Pancreas (tissue), 10 donors: ENCODE measurements around the gene SULT1A2. TPM values are rescaled to one million over a fixed set of nuclear protein-coding genes. Genes with fewer than 3 reads are reported as not detected.
A peak's percentile ranks its signal among the peaks of the same experiment; 100 is the strongest.
"Not testable (repeated sequence)": the region's sequence is repeated elsewhere in the genome, so short reads cannot be mapped to it uniquely, and the experiment has no call there.

ENCODE experiments used
- ATAC-seq, 4 donors: fragments of 200-7000 bp; cut with Tn5 transposase; one replicate each; pipeline versions ENCODE4 v1.8.0 to v1.9.1; 2020; ENCODE audit warnings: mild to moderate bottlenecking in 4 of 4, moderate library complexity in 4 of 4
- DNase-seq, 6 donors: peaks; one replicate each; pipeline ENCODE4 v3.0.0-alpha.2; 2020
- FAIRE-seq: peaks from 2 replicates; lab custom pipeline; 2012; peaks lifted over from hg19 to GRCh38; lab: Jason Lieb, UNC
- H3K27ac ChIP-seq, 4 donors: fragments of 200-600 bp; sonication (generic); 1 replicate in 3 of 4; 2 replicates in 1 of 4; pipeline versions ENCODE4 v1.5.0 to v1.8.0; 2020
- H3K27me3 ChIP-seq, 4 donors: fragments of 200-600 bp; one replicate each; pipeline ENCODE4 v1.8.0; 2021
- H3K36me3 ChIP-seq, 3 donors: fragments of 200-600 bp; sonication (generic) in 1 of 3; one replicate each; pipeline versions ENCODE4 v1.5.0 to v1.8.0; 2020 to 2021
- H3K4me1 ChIP-seq, 3 donors: fragments of 200-600 bp; one replicate each; pipeline ENCODE4 v1.8.0; 2021
- H3K4me3 ChIP-seq, 4 donors: fragments of 200-600 bp; sonication (generic) in 2 of 4; one replicate each; pipeline versions ENCODE4 v1.5.0 to v1.8.0; 2020 to 2021
- H3K9me3 ChIP-seq, 4 donors: fragments of 200-600 bp; one replicate each; pipeline ENCODE4 v1.8.0; 2021
- WGBS, 2 donors: extraction: QIAGEN DNeasy Blood & Tissue Kit; methylation state at CpG; one replicate each; pipeline ENCODE4 v1.1.7; 2013; 5-methylcytosine and 5-hydroxymethylcytosine counted together
- intact Hi-C, 3 donors: fragments of 100-400 bp; cut with DNase I; formaldehyde crosslinking; loops; one replicate each; pipeline versions ENCODE4 v1.11.1 to v1.14.2; 2022
- polyA plus RNA-seq, 2 donors: library from polyadenylated mRNA; stranded (reverse); fragments of 200-250 nt; gene quantifications; one replicate each; pipeline ENCODE4 v1.2.3, GENCODE V29; 2013
- total RNA-seq, 6 donors: library from RNA; stranded (reverse); fragmentation: NEBNext Ultra II Directional in 4 of 6; extraction: Animal tissue kit (Norgen Biotek cat#: 25700) in 4 of 6; gene quantifications; one replicate each; pipeline versions ENCODE4 v1.2.1 to v1.2.4, GENCODE V29; 2021 to 2023
- TF ChIP-seq, protein P1 (sequence below), 4 donors: fragments of 200-600 bp; sonication (generic) in 3 of 4; IDR thresholded peaks; one replicate each; pipeline versions ENCODE4 v1.5.0 to v1.8.0; 2021; ENCODE audit warnings: antibody characterized with exemption in 4 of 4
- donor health status: healthy with polysubstance abuse.
- donor health status: DM: no; HTN: no; CAD: no; lungs with moderate emphysema.
- donor health status: DM: no; HTN: no; CAD: no.
- donor health status: control.
- donor health status: control.
- donor health status: Bipolar disorder and iron deficiency.
- donor health status: DM: yes; HTN: yes; CAD: no.
- donor health status: DM: no; HTN: no; CAD: no.
- donor health status: DM: no; HTN: no; CAD: no.
- donor health status: DM: yes; HTN: yes; CAD: no.

SULT1A2 gene
- total and polyA plus RNA-seq, 8 donors = 0.41 to 6.0 (median 1.4) TPM

DNA sequence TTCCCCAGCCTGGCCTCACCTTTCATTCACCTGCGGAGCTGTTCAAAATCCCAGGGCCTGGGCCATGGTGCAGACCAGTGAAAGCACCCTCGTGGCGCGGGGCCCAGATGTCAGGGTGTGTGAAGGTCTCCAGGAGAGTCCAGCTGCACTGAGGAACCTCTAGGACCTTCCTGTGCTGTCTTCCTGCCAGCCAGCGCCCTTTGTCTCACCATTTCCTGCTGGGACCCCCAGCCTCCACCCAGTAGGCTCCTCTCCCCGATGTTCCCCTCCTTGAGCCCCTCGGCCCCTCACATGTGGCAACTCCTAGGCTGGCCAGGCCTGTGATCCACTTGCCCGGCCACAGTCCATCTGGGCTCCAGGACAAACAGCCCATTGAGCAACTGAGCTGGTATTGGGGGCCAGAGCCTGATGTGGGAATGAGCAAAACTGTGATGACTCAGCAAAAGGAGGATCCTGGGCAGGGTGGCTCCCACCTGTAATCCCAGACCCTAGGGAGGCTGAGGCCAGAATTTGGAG lies 677 bp downstream of the SULT1A2 start:
- 37 to 56% methylated on average over 8 of the region's 8 CpGs for WGBS, 2 donors
- peak; percentile 70 to 86 (median 78) for DNase-seq
- Histone ChIP-seq H3K9me3 (no peaks in the 10 kb centered on the region), H3K4me1 (peaks cover 0 to 8% (median 6%) of the 10 kb centered on the region in 3 donors), H3K27me3 (no peaks in the 10 kb centered on the region), H3K4me3 (no peak overlapping the region), H3K36me3 (no peaks in the 10 kb centered on the region), H3K27ac (peak overlapping the region; percentile 12 to 77 (median 67))
- TF ChIP-seq, protein P1, sequence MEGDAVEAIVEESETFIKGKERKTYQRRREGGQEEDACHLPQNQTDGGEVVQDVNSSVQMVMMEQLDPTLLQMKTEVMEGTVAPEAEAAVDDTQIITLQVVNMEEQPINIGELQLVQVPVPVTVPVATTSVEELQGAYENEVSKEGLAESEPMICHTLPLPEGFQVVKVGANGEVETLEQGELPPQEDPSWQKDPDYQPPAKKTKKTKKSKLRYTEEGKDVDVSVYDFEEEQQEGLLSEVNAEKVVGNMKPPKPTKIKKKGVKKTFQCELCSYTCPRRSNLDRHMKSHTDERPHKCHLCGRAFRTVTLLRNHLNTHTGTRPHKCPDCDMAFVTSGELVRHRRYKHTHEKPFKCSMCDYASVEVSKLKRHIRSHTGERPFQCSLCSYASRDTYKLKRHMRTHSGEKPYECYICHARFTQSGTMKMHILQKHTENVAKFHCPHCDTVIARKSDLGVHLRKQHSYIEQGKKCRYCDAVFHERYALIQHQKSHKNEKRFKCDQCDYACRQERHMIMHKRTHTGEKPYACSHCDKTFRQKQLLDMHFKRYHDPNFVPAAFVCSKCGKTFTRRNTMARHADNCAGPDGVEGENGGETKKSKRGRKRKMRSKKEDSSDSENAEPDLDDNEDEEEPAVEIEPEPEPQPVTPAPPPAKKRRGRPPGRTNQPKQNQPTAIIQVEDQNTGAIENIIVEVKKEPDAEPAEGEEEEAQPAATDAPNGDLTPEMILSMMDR (IDR thresholded peaks at IDR 0.05) = no peak
- no peak for FAIRE-seq
- peak; percentile 33 to 83 (median 70) for ATAC-seq
- intact Hi-C loops = no loop called here

- H3K27ac ChIP-seq, H3K27me3 ChIP-seq, intact Hi-C loops, H3K4me3 ChIP-seq, FAIRE-seq, ATAC-seq, H3K9me3 ChIP-seq, H3K36me3 ChIP-seq, H3K4me1 ChIP-seq: not testable (repeated sequence)
- peak in 1 of 6 donors; percentile 33 for DNase-seq
- 95 to 97% methylated on average over 5 to 6 of the region's 6 CpGs for WGBS, 2 donors
These were observed 1.4 kb downstream of the SULT1A2 start for GRCh38 chr16:28595451-28595850.

DNA sequence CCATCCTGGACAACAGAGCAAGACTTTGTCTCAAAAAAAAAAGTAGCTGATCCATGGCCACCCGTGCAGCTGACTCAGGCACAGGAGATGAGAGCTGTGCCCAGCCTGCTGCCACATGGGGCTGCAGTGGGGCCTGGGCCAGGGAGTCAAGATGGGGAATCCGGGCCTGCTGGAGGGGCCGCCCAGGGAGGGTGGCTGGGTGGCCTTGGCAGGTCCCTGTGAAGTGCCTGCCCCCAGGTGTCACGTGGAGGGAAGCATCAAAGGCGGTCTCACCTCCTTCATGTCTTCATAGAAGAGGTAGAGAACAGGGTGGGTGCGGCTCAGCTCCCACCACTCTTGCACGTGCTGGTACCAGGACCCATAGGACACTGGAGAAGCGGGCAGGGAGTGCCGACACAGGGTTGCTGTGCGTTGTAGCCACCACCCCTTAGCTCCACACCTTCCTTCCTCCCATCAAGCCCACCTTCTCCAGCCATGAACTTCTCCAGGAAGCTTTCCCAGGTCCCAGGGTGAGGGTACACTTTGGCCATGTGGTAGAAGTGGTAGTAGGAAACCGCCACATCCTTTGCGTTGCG lies 3.8 kb downstream of the SULT1A2 start:
- H3K27me3 ChIP-seq = no peaks in the 10 kb centered on the region
- H3K4me3 ChIP-seq = no peak overlapping the region
- H3K4me1 ChIP-seq = peaks cover 0 to 8% (median 6%) of the 10 kb centered on the region in 3 donors
- intact Hi-C loops = no loop called here
- DNase-seq = no peak
- H3K9me3 ChIP-seq = no peaks in the 10 kb centered on the region
- 86 to 90% methylated on average over 13 of the region's 13 CpGs for WGBS, 2 donors
- no peak overlapping the region for H3K27ac ChIP-seq
- peaks cover 0 to 24% (median 3%) of the 10 kb centered on the region in 3 donors for H3K36me3 ChIP-seq
- no peak for ATAC-seq
- FAIRE-seq = no peak
- TF ChIP-seq, protein P1 (IDR thresholded peaks at IDR 0.05) = no peak

DNA sequence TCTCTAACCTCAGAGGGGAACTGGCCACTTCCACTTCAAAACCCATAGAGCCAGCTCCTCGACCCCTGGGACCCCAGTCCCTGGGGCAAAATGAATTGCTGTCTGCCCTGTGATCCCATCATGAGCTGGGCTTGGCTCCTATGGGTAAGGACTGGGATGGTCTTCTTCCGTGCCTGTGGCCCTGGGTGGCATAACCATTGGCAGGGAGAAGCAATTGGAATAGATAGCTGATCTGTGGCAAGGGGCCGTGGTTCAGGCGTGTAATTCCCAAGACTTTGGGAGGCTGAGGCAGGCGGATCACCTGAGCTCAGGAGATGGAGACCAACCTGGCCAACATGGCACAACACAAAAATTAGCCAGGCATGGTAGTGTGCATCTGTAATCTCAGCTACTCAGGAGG lies 4.3 kb downstream of the SULT1A2 start:
- no peaks in the 10 kb centered on the region for H3K9me3 ChIP-seq
- H3K4me3 ChIP-seq = no peak overlapping the region
- no peak for DNase-seq
- H3K27ac ChIP-seq = no peak overlapping the region
- intact Hi-C loops = no loop called here
- no peak for ATAC-seq
- H3K27me3 ChIP-seq = no peaks in the 10 kb centered on the region
- 93% methylated on average over 5 of the region's 5 CpGs for WGBS, 2 donors
- peaks cover 0 to 8% (median 6%) of the 10 kb centered on the region in 3 donors for H3K4me1 ChIP-seq
- no peak for FAIRE-seq
- H3K36me3 ChIP-seq = peaks cover 0 to 25% (median 3%) of the 10 kb centered on the region in 3 donors
- TF ChIP-seq, protein P1 (IDR thresholded peaks at IDR 0.05) = no peak

- H3K9me3 ChIP-seq = no peaks in the 10 kb centered on the region
- H3K4me3 ChIP-seq = no peak overlapping the region
- no peak for DNase-seq
- H3K27me3 ChIP-seq = no peaks in the 10 kb centered on the region
- H3K27ac ChIP-seq = no peak overlapping the region
- TF ChIP-seq, protein P1 (IDR thresholded peaks at IDR 0.05) = no peak
- peaks cover 0 to 5% (median 2%) of the 10 kb centered on the region in 3 donors for H3K4me1 ChIP-seq
- no peak for ATAC-seq
- peaks cover 0 to 30% (median 3%) of the 10 kb centered on the region in 3 donors for H3K36me3 ChIP-seq
- no peak for FAIRE-seq
- intact Hi-C loops = no loop called here
- 91 to 93% methylated on average over 6 of the region's 6 CpGs for WGBS, 2 donors
These were observed 5.5 kb downstream of the SULT1A2 start for GRCh38 chr16:28591355-28591754.
